ENCODE results near the gene HOXD9.

The HOXD9 gene

GRCh38 chr2:176107731-176108181, 14.8 kb upstream of the HOXD9 start:
- H3K4me3 ChIP-seq (ENCODE audit: low read depth, low read length): no peak overlapping the region
- TF ChIP-seq CTCF (IDR thresholded peaks at IDR 0.05; ENCODE audit: control insufficient read depth, extremely low read depth, insufficient read depth): no peak
- DNase-seq (ENCODE audit: low read depth): no peak

- DNase-seq (ENCODE audit: low read depth): no peak
- no peak overlapping the region for H3K4me3 ChIP-seq (ENCODE audit: low read depth, low read length)
- no peak for TF ChIP-seq CTCF (IDR thresholded peaks at IDR 0.05; ENCODE audit: control insufficient read depth, extremely low read depth, insufficient read depth)
These were observed 13.2 kb upstream of the HOXD9 start for GRCh38 chr2:176109192-176109901.

GRCh38 chr2:176109946-176110345, 12.6 kb upstream of the HOXD9 start:
- no peak for TF ChIP-seq CTCF (IDR thresholded peaks at IDR 0.05; ENCODE audit: control insufficient read depth, extremely low read depth, insufficient read depth)
- no peak for DNase-seq (ENCODE audit: low read depth)
- no peak overlapping the region for H3K4me3 ChIP-seq (ENCODE audit: low read depth, low read length)

GRCh38 chr2:176110415-176111308, 11.9 kb upstream of the HOXD9 start:
- DNase-seq (ENCODE audit: low read depth): no peak
- no peak for TF ChIP-seq CTCF (IDR thresholded peaks at IDR 0.05; ENCODE audit: control insufficient read depth, extremely low read depth, insufficient read depth)
- H3K4me3 ChIP-seq (ENCODE audit: low read depth, low read length): no peak overlapping the region

- H3K4me3 ChIP-seq (ENCODE audit: low read depth, low read length): no peak overlapping the region
- TF ChIP-seq CTCF (IDR thresholded peaks at IDR 0.05; ENCODE audit: control insufficient read depth, extremely low read depth, insufficient read depth): peak; percentile 79
- no peak for DNase-seq (ENCODE audit: low read depth)
These were observed 11.2 kb upstream of the HOXD9 start for GRCh38 chr2:176111309-176111663.

GRCh38 chr2:176111846-176112374, 10.6 kb upstream of the HOXD9 start:
- DNase-seq (ENCODE audit: low read depth): no peak
- no peak overlapping the region for H3K4me3 ChIP-seq (ENCODE audit: low read depth, low read length)
- TF ChIP-seq CTCF (IDR thresholded peaks at IDR 0.05; ENCODE audit: control insufficient read depth, extremely low read depth, insufficient read depth): no peak
